Measurements from ENCODE around the gene DHRS9. TPM values are rescaled to one million over a fixed set of nuclear protein-coding genes. Genes with fewer than 3 reads are reported as not detected.

DHRS9 gene
- total RNA-seq, 6 donors from 2014 or later = 2.1 to 24.2 (median 4.6) TPM

DNA sequence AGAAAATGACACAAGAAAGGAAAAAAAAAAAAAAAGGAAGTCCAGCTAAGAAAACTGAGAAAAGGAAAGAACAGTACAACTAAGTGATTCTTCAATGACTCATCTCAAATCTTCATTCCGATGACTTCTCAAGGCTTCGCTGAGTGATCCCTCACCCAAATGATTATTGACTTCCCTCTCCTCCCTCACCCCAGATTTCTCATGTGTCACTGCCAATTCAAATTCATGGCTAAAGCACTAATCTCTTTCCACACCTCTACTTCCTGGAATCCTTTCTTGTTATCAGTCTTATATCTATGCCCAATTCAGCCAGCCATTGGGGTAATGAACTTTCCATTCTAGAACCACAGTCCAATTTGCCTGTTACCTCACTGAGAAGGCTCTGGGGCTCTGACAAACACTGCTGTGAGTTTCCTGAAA, 31.0 kb upstream of the DHRS9 start:
- Histone ChIP-seq H3K4me1 (peaks cover 0 to 5% (median 1%) of the 10 kb centered on the region in 4 donors), H3K36me3 (no peaks in the 10 kb centered on the region), H3K27me3 (no peaks in the 10 kb centered on the region), H3K27ac (peak overlapping the region in 1 of 4 donors; percentile 14), H3K4me3 (no peak overlapping the region), H3K9me3 (no peaks in the 10 kb centered on the region)
- no peak for TF ChIP-seq POLR2A (IDR thresholded peaks at IDR 0.05)
- DNase-seq (no peak), ATAC-seq (ENCODE audit: low FRiP score in 2 of 2) (peak in 1 of 2 donors; percentile 83)
- 60 to 80% methylated on average over 2 of the region's 2 CpGs for WGBS, 2 donors

DNA sequence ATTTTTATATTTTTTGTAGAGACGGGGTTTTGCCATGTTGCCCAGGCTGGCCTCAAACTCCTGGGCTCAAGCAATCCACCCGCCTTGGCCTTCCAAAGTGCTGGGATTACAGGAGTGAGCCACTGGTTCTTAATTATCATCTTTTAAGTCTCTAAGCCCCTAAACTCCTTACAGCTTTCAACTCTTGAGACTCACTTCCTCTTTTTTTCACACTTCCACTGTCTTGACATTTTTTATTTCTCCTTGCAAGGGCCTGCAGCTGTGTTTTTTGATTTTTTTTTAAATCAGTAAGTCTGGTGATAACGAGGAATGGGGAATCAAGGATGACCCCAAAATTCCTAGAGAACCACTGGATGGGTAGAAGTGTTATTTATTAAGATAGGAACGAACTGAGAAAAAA, 29.7 kb upstream of the DHRS9 start:
- Histone ChIP-seq H3K36me3 (no peaks in the 10 kb centered on the region), H3K27me3 (no peaks in the 10 kb centered on the region), H3K27ac (no peak overlapping the region), H3K4me1 (peaks cover 0 to 5% (median 1%) of the 10 kb centered on the region in 4 donors), H3K4me3 (no peak overlapping the region), H3K9me3 (no peaks in the 10 kb centered on the region)
- DNase-seq = no peak
- ATAC-seq (ENCODE audit: low FRiP score in 2 of 2) = no peak
- WGBS, 2 donors = 69% methylated on average over 4 of the region's 4 CpGs
- no peak for TF ChIP-seq EP300 (IDR thresholded peaks at IDR 0.05)
- TF ChIP-seq POLR2A (IDR thresholded peaks at IDR 0.05) = no peak
- TF ChIP-seq, protein P1, sequence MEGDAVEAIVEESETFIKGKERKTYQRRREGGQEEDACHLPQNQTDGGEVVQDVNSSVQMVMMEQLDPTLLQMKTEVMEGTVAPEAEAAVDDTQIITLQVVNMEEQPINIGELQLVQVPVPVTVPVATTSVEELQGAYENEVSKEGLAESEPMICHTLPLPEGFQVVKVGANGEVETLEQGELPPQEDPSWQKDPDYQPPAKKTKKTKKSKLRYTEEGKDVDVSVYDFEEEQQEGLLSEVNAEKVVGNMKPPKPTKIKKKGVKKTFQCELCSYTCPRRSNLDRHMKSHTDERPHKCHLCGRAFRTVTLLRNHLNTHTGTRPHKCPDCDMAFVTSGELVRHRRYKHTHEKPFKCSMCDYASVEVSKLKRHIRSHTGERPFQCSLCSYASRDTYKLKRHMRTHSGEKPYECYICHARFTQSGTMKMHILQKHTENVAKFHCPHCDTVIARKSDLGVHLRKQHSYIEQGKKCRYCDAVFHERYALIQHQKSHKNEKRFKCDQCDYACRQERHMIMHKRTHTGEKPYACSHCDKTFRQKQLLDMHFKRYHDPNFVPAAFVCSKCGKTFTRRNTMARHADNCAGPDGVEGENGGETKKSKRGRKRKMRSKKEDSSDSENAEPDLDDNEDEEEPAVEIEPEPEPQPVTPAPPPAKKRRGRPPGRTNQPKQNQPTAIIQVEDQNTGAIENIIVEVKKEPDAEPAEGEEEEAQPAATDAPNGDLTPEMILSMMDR (IDR thresholded peaks at IDR 0.05) = no peak
- TF ChIP-seq POLR2AphosphoS5 (IDR thresholded peaks at IDR 0.05) = no peak

DNA sequence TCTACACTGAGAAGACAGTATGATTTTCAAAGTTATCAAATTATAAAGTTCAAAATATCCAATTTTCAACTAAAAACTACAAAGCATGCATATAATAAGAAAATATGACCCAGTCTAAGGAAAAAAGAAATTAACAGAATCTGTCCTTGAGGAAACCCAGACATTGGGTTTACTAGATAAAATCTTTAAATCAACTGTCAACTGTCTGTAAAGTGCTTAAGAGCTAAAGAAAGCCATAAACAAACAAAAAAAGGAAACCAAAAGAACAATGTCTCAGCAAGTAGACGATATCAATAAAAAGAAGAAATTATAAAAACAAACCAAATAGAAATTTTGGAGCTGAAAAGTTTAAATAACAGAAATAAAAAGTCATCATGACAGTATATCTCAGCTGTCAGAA, 27.8 kb upstream of the DHRS9 start:
- Histone ChIP-seq H3K4me1 (peaks cover 0 to 5% (median 1%) of the 10 kb centered on the region in 4 donors), H3K9me3 (no peaks in the 10 kb centered on the region), H3K4me3 (no peak overlapping the region), H3K27ac (no peak overlapping the region), H3K27me3 (no peaks in the 10 kb centered on the region), H3K36me3 (no peaks in the 10 kb centered on the region)
- no peak for DNase-seq
- ATAC-seq (ENCODE audit: low FRiP score in 2 of 2) = no peak
- TF ChIP-seq POLR2A (IDR thresholded peaks at IDR 0.05) = no peak
- TF ChIP-seq, protein P1 (IDR thresholded peaks at IDR 0.05) = no peak
- no peak for TF ChIP-seq EP300 (IDR thresholded peaks at IDR 0.05)
- TF ChIP-seq POLR2AphosphoS5 (IDR thresholded peaks at IDR 0.05) = no peak
- 48 to 56% methylated on average over 1 of the region's 1 CpG for WGBS, 2 donors

DNA sequence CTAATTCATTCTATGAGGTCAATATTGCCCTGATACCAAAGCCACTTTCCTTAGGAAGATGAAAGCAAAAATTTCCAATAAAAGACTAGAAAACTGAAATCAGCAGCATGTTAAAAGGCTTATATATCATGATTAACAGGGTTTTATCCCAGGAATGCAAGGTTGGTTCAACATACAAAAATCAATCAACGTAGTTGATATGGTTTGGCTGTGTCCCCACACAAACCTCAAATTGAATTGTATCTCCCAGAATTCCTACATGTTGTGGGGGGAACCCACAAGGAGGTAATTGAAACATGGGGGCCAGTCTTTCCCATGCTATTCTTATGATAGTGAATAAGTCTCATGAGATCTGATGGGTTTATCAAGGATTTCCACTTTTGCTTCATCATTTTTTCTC, 26.5 kb upstream of the DHRS9 start:
- H3K36me3 ChIP-seq = no peaks in the 10 kb centered on the region
- no peak overlapping the region for H3K27ac ChIP-seq
- peaks cover 0 to 2% (median 0%) of the 10 kb centered on the region in 4 donors for H3K4me1 ChIP-seq
- no peaks in the 10 kb centered on the region for H3K9me3 ChIP-seq
- H3K27me3 ChIP-seq = no peaks in the 10 kb centered on the region
- ATAC-seq (ENCODE audit: low FRiP score in 2 of 2) = no peak
- DNase-seq = no peak
- 88% methylated on average over 1 of the region's 1 CpG for WGBS, 2 donors
- no peak overlapping the region for H3K4me3 ChIP-seq
- no peak for TF ChIP-seq POLR2AphosphoS5 (IDR thresholded peaks at IDR 0.05)
- TF ChIP-seq POLR2A (IDR thresholded peaks at IDR 0.05) = no peak
- TF ChIP-seq EP300 (IDR thresholded peaks at IDR 0.05) = no peak
- TF ChIP-seq, protein P1 (IDR thresholded peaks at IDR 0.05) = no peak

DNA sequence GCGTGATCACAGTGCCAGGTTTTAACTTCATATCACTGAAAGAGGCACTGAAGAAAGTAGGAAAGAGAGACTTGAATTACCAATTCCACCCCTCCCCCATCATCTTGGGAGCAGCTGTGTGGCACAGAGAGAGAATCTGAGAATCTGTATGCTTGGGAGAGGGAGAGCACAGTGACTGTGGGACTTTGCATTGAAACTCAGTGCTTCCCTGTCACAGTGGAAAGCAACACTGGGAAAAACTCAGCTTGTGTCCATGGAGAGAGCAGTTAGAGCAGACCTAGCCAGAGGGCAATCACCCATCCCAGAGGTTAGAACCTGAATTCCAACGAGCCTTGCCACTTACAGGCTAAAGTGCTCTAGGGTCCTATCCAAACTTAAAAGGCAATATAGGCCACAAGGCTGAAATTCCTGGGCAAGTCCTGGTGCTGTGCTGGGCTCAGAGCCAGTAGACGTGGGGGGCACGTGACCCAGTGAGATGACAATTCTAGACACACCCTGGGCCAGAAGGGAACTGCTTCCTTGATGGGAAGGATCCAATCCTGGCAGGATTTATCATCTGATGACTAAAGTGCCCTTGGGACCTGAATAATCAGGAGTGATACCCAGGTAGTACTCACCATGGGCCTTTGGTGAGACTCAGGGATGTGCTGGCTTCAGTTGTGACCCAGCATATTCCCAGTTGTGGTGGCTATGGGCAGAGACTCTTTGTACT, 22.8 kb upstream of the DHRS9 start:
- H3K9me3 ChIP-seq = no peaks in the 10 kb centered on the region
- no peaks in the 10 kb centered on the region for H3K4me1 ChIP-seq
- H3K36me3 ChIP-seq = no peaks in the 10 kb centered on the region
- 74 to 94% methylated on average over 1 to 4 of the region's 4 CpGs for WGBS, 2 donors
- H3K4me3 ChIP-seq = no peak overlapping the region
- no peaks in the 10 kb centered on the region for H3K27me3 ChIP-seq
- TF ChIP-seq EP300 (IDR thresholded peaks at IDR 0.05) (no peak), POLR2A (IDR thresholded peaks at IDR 0.05) (no peak), POLR2AphosphoS5 (IDR thresholded peaks at IDR 0.05) (no peak)
- TF ChIP-seq, protein P1 (IDR thresholded peaks at IDR 0.05) = no peak
- DNase-seq (no peak), ATAC-seq (ENCODE audit: low FRiP score in 2 of 2) (no peak)
- H3K27ac ChIP-seq = no peak overlapping the region
